Neural cell (in vitro differentiated cells): ENCODE results near the gene RAD50. TPM values are rescaled to one million over a fixed set of nuclear protein-coding genes. Genes with fewer than 3 reads are reported as not detected.

Experiments used
- H2AFZ ChIP-seq: fragments of 200-600, 300-800 bp; sonication (generic), shearing (Covaris generic); 2 replicates; pipeline ENCODE4 v1.6.0; 2014; ENCODE audit warnings: low read depth, mild to moderate bottlenecking, antibody characterized with exemption, low read length, moderate library complexity
- H3F3A ChIP-seq: fragments of 200-600 bp; shearing (Covaris generic); 2 replicates; pipeline ENCODE4 v1.6.1; 2016; ENCODE audit warnings: mild to moderate bottlenecking, moderate library complexity, mixed read lengths, antibody characterized with exemption, low read length; ENCODE audit not compliant: insufficient read depth, poor library complexity, severe bottlenecking
- H3K27ac ChIP-seq: fragments of 200-600, 300-800 bp; sonication (generic), shearing (Covaris generic); 2 replicates; pipeline ENCODE4 v1.5.1; 2014; ENCODE audit warnings: mild to moderate bottlenecking, low read length, moderate library complexity
- H3K27me3 ChIP-seq: fragments of 300-800, 200-600 bp; sonication (generic), shearing (Covaris generic); 2 replicates; pipeline ENCODE4 v1.6.0; 2014; ENCODE audit warnings: mild to moderate bottlenecking, low read depth, low read length, moderate library complexity; ENCODE audit not compliant: insufficient read depth
- H3K36me3 ChIP-seq: fragments of 300-800, 200-600 bp; sonication (generic), shearing (Covaris generic); 2 replicates; pipeline ENCODE4 v1.5.1; 2014; ENCODE audit warnings: mild to moderate bottlenecking, antibody characterized with exemption, low read length, moderate library complexity; ENCODE audit not compliant: insufficient read depth
- H3K4me2 ChIP-seq: fragments of 300-800, 200-600 bp; sonication (generic), shearing (Covaris generic); 2 replicates; pipeline ENCODE4 v1.6.0; 2014; ENCODE audit warnings: mild to moderate bottlenecking, low read length
- H3K4me3 ChIP-seq: fragments of 300-800, 200-600 bp; sonication (generic), shearing (Covaris generic); 2 replicates; pipeline ENCODE4 v1.5.1; 2014; ENCODE audit warnings: mild to moderate bottlenecking, low read length, moderate library complexity
- H3K79me2 ChIP-seq: fragments of 200-600 bp; shearing (Covaris generic); replicated peaks from 2 replicates; pipeline ENCODE4 v1.6.0; 2014; ENCODE audit warnings: mild to moderate bottlenecking, low read length, moderate library complexity; ENCODE audit not compliant: insufficient read depth
- H3K9ac ChIP-seq: fragments of 300-800, 200-600 bp; sonication (generic), shearing (Covaris generic); 2 replicates; pipeline ENCODE4 v1.6.1; 2016; ENCODE audit warnings: mild to moderate bottlenecking, low read length, mixed read lengths
- H3K9me2 ChIP-seq: fragments of 200-600 bp; shearing (Covaris generic); 2 replicates; pipeline ENCODE4 v1.6.1; 2016; ENCODE audit warnings: mild to moderate bottlenecking, low read length, mixed read lengths; ENCODE audit not compliant: insufficient read depth
- H3K9me3 ChIP-seq: fragments of 200-600, 300-800 bp; sonication (generic), shearing (Covaris generic); 2 replicates; pipeline ENCODE4 v1.6.1; 2016; ENCODE audit warnings: mild to moderate bottlenecking, mixed run types, low read length, moderate library complexity, mixed read lengths
- H4K20me1 ChIP-seq: fragments of 200-600 bp; shearing (Covaris generic); 2 replicates; pipeline ENCODE4 v1.6.1; 2016; ENCODE audit warnings: mild to moderate bottlenecking, mixed run types; ENCODE audit not compliant: insufficient read depth
- EP300 ChIP-seq: fragments of 450-650 bp; conservative IDR thresholded peaks from 2 replicates; pipeline ENCODE4 v1.6.1; 2014; ENCODE audit warnings: antibody characterized with exemption, mild to moderate bottlenecking, moderate library complexity; ENCODE audit not compliant: poor library complexity, severe bottlenecking
- EZH2 ChIP-seq: fragments of 200-600, 300-800 bp; shearing (Covaris generic), sonication (generic); IDR thresholded peaks from 2 replicates; pipeline ENCODE4 v1.6.1; 2014; ENCODE audit warnings: antibody characterized with exemption, low read length, borderline replicate concordance, mild to moderate bottlenecking; ENCODE audit not compliant: insufficient read depth, poor library complexity, severe bottlenecking
- MXI1 ChIP-seq: fragments of 450-650 bp; conservative IDR thresholded peaks from 2 replicates; pipeline ENCODE4 v1.6.1; 2014; ENCODE audit warnings: antibody characterized with exemption, mild to moderate bottlenecking; ENCODE audit not compliant: poor library complexity, severe bottlenecking
- POLR2AphosphoS5 ChIP-seq: IDR thresholded peaks from 2 replicates; pipeline ENCODE4 v1.6.1; 2012
- RAD21 ChIP-seq: fragments of 450-650 bp; conservative IDR thresholded peaks from 2 replicates; pipeline ENCODE4 v1.6.1; 2014; ENCODE audit warnings: antibody characterized with exemption, mild to moderate bottlenecking, moderate library complexity
- SMC3 ChIP-seq: fragments of 450-650 bp; conservative IDR thresholded peaks from 2 replicates; pipeline ENCODE4 v1.6.1; 2014; ENCODE audit warnings: antibody characterized with exemption, mild to moderate bottlenecking, moderate library complexity; ENCODE audit not compliant: poor library complexity
- TAF1 ChIP-seq: IDR thresholded peaks from 2 replicates; pipeline ENCODE4 v1.6.1; 2012; ENCODE audit warnings: low read depth
- polyA plus RNA-seq: library from polyadenylated mRNA; depleted of rRNA; stranded (reverse); fragments of >200 nt; gene quantifications from 2 replicates; pipeline ENCODE4 v1.2.3, GENCODE V29; 2014
- TF ChIP-seq, protein P1 (sequence below): fragments of 450-650 bp; IDR thresholded peaks from 2 replicates; pipeline ENCODE4 v1.5.1; 2014; ENCODE audit warnings: antibody characterized with exemption, mild to moderate bottlenecking, moderate library complexity; ENCODE audit not compliant: poor library complexity, severe bottlenecking
- TF ChIP-seq, protein P2 (sequence below): IDR thresholded peaks from 2 replicates; pipeline ENCODE4 v1.6.1; 2012; ENCODE audit warnings: borderline replicate concordance

Gene RAD50
- polyA plus RNA-seq, 1 donor from 2014 or later, result 6.7 TPM

DNA sequence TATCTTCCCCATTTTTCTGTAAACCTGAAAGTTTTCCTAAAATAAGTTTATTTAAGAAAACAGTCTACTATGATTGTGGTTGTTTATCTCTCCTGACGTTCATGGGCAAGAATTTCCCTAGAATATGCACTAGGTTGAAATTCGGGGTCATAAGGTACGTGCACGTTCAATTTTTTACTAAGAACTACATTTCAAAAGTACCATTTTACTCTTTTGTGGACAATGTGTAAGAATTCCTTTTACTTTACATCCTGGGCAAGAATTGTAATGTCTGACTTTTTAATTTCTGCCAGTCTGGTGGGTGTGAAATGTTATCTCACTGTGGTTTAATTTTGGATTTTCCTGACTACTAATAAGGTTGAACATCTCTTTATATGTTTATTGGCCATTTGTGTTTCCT lies 25.8 kb upstream of the RAD50 start:
- no peaks in the 10 kb centered on the region for H3K9me3 ChIP-seq
- H3K4me2 ChIP-seq, result no peak overlapping the region
- no peaks in the 10 kb centered on the region for H3K9me2 ChIP-seq
- TF ChIP-seq MXI1 (no peak), EP300 (no peak), EZH2 (no peak), TAF1 (no peak), POLR2AphosphoS5 (no peak), SMC3 (no peak), RAD21 (no peak)
- TF ChIP-seq, protein P1, sequence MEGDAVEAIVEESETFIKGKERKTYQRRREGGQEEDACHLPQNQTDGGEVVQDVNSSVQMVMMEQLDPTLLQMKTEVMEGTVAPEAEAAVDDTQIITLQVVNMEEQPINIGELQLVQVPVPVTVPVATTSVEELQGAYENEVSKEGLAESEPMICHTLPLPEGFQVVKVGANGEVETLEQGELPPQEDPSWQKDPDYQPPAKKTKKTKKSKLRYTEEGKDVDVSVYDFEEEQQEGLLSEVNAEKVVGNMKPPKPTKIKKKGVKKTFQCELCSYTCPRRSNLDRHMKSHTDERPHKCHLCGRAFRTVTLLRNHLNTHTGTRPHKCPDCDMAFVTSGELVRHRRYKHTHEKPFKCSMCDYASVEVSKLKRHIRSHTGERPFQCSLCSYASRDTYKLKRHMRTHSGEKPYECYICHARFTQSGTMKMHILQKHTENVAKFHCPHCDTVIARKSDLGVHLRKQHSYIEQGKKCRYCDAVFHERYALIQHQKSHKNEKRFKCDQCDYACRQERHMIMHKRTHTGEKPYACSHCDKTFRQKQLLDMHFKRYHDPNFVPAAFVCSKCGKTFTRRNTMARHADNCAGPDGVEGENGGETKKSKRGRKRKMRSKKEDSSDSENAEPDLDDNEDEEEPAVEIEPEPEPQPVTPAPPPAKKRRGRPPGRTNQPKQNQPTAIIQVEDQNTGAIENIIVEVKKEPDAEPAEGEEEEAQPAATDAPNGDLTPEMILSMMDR, result no peak
- TF ChIP-seq, protein P2, sequence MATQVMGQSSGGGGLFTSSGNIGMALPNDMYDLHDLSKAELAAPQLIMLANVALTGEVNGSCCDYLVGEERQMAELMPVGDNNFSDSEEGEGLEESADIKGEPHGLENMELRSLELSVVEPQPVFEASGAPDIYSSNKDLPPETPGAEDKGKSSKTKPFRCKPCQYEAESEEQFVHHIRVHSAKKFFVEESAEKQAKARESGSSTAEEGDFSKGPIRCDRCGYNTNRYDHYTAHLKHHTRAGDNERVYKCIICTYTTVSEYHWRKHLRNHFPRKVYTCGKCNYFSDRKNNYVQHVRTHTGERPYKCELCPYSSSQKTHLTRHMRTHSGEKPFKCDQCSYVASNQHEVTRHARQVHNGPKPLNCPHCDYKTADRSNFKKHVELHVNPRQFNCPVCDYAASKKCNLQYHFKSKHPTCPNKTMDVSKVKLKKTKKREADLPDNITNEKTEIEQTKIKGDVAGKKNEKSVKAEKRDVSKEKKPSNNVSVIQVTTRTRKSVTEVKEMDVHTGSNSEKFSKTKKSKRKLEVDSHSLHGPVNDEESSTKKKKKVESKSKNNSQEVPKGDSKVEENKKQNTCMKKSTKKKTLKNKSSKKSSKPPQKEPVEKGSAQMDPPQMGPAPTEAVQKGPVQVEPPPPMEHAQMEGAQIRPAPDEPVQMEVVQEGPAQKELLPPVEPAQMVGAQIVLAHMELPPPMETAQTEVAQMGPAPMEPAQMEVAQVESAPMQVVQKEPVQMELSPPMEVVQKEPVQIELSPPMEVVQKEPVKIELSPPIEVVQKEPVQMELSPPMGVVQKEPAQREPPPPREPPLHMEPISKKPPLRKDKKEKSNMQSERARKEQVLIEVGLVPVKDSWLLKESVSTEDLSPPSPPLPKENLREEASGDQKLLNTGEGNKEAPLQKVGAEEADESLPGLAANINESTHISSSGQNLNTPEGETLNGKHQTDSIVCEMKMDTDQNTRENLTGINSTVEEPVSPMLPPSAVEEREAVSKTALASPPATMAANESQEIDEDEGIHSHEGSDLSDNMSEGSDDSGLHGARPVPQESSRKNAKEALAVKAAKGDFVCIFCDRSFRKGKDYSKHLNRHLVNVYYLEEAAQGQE, result no peak
- H3K36me3 ChIP-seq, result no peaks in the 10 kb centered on the region
- no peak overlapping the region for H3K9ac ChIP-seq
- H4K20me1 ChIP-seq, result no peaks in the 10 kb centered on the region
- H3K27ac ChIP-seq, result no peak overlapping the region
- H2AFZ ChIP-seq, result no peak overlapping the region
- H3K79me2 ChIP-seq, result no peaks in the 10 kb centered on the region
- no peak overlapping the region for H3K4me3 ChIP-seq
- no peaks in the 10 kb centered on the region for H3K27me3 ChIP-seq
- H3F3A ChIP-seq, result no peaks in the 10 kb centered on the region

DNA sequence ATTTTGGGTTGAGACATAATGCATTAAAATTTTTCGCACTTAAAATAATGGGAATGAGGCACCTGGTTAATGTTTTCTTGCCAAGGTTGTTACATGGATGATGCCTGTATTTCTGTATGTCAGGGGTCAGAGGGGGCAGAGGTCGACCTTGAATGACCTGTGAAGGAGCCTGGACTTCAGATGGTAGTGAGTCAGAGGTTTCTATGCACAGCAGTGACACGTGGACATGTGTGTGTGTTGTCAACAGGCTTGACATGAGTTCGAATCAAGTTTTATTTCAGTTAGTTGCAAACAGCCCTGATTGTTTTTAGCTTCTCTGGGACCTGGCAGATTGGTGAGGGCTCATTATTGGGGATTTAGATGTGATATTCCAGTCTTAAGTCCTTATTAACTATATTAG lies 17.1 kb upstream of the RAD50 start:
- no peaks in the 10 kb centered on the region for H4K20me1 ChIP-seq
- H3F3A ChIP-seq, result no peaks in the 10 kb centered on the region
- no peaks in the 10 kb centered on the region for H3K9me2 ChIP-seq
- no peak overlapping the region for H3K4me2 ChIP-seq
- H2AFZ ChIP-seq, result no peak overlapping the region
- no peaks in the 10 kb centered on the region for H3K9me3 ChIP-seq
- H3K36me3 ChIP-seq, result no peaks in the 10 kb centered on the region
- no peak overlapping the region for H3K27ac ChIP-seq
- no peak for TF ChIP-seq EP300
- TF ChIP-seq RAD21, result no peak
- no peak for TF ChIP-seq TAF1
- no peak for TF ChIP-seq MXI1
- TF ChIP-seq, protein P2, result no peak
- TF ChIP-seq, protein P1, result no peak
- TF ChIP-seq EZH2, result no peak
- TF ChIP-seq POLR2AphosphoS5, result no peak
- no peak for TF ChIP-seq SMC3
- no peaks in the 10 kb centered on the region for H3K27me3 ChIP-seq
- no peaks in the 10 kb centered on the region for H3K79me2 ChIP-seq
- H3K4me3 ChIP-seq, result no peak overlapping the region
- H3K9ac ChIP-seq, result no peak overlapping the region
